Endodermal cell (in vitro differentiated cells): ENCODE data around the gene CORO7. TPM values are rescaled to one million over a fixed set of nuclear protein-coding genes. Genes with fewer than 3 reads are reported as not detected.

Experiments used
- DNase-seq: peaks from one replicate; pipeline ENCODE4 v3.0.0-alpha.2; 2017
- H3K27ac ChIP-seq: 2 replicates; pipeline ENCODE4 v1.5.1; 2013; ENCODE audit warnings: mild to moderate bottlenecking, low read depth, low read length, moderate library complexity
- H3K27me3 ChIP-seq: 2 replicates; pipeline ENCODE4 v1.6.1; 2013; ENCODE audit warnings: mild to moderate bottlenecking, low read length, moderate library complexity; ENCODE audit not compliant: insufficient read depth, control insufficient read depth, poor library complexity, severe bottlenecking
- H3K36me3 ChIP-seq: 2 replicates; pipeline ENCODE4 v1.7.0; 2013; ENCODE audit warnings: mild to moderate bottlenecking, low read length, moderate library complexity; ENCODE audit not compliant: control insufficient read depth, insufficient read depth
- H3K4me1 ChIP-seq: one replicate; pipeline ENCODE4 v1.7.0; 2013; ENCODE audit warnings: low read length; ENCODE audit not compliant: control insufficient read depth, insufficient read depth
- H3K4me3 ChIP-seq: 2 replicates; pipeline ENCODE4 v1.5.1; 2013; ENCODE audit warnings: mild to moderate bottlenecking, low read length, moderate library complexity
- H3K9ac ChIP-seq: 2 replicates; pipeline ENCODE4 v1.6.1; 2013; ENCODE audit warnings: mild to moderate bottlenecking, low read length, moderate library complexity; ENCODE audit not compliant: poor library complexity, severe bottlenecking; ENCODE audit errors: extremely low read depth
- H3K9me3 ChIP-seq: 2 replicates; pipeline ENCODE4 v1.6.1; 2013; ENCODE audit warnings: mild to moderate bottlenecking, low read length, moderate library complexity; ENCODE audit not compliant: control insufficient read depth
- H3K27ac Mint-ChIP-seq: 2 replicates; pipeline ENCODE4 v1.8.0; 2020; ENCODE audit warnings: mixed read lengths
- H3K27me3 Mint-ChIP-seq: 2 replicates; pipeline ENCODE4 v1.8.0; 2021; ENCODE audit warnings: mild to moderate bottlenecking, mixed read lengths; ENCODE audit not compliant: insufficient read depth
- H3K36me3 Mint-ChIP-seq: 2 replicates; pipeline ENCODE4 v1.8.0; 2020; ENCODE audit warnings: low read depth, mixed read lengths
- H3K4me1 Mint-ChIP-seq: 2 replicates; pipeline ENCODE4 v1.8.0; 2020; ENCODE audit warnings: mixed read lengths
- H3K4me3 Mint-ChIP-seq: 2 replicates; pipeline ENCODE4 v1.8.0; 2020; ENCODE audit warnings: mild to moderate bottlenecking, moderate library complexity, mixed read lengths
- H3K9me3 Mint-ChIP-seq: 2 replicates; pipeline ENCODE4 v1.8.0; 2020; ENCODE audit warnings: mild to moderate bottlenecking, mixed read lengths
- CTCF ChIP-seq: fragments of 200-600 bp; sonication (generic); conservative IDR thresholded peaks from 2 replicates; pipeline ENCODE4 v1.5.0; 2021; ENCODE audit warnings: antibody characterized with exemption, mild to moderate bottlenecking
- WGBS, 2 experiments: methylation state at CpG; one replicate each; pipeline versions ENCODE4 v1.1.5 to v1.1.7; 2013; ENCODE audit warnings: missing lambda C conversion rate in 2 of 2, mixed read lengths in 1 of 2; ENCODE audit not compliant: insufficient coverage in 1 of 2, insufficient read length in 1 of 2; 5-methylcytosine and 5-hydroxymethylcytosine counted together
- total RNA-seq, 2 donors: library from RNA; stranded (reverse); fragmentation: NEBNext Ultra II Directional in 1 of 2; extraction: Animal tissue kit (Norgen Biotek cat#: 25700) in 1 of 2; gene quantifications; 2 replicates in 1 of 2; 3 replicates in 1 of 2; pipeline ENCODE4 v1.2.1, GENCODE V29; 2021

CORO7 gene
- total RNA-seq, 2 donors from 2014 or later = 32.5 to 37.5 TPM

GRCh38 chr16:4387781-4388180, 28.6 kb downstream of the CORO7 start:
- Mint-ChIP-seq H3K4me1 (peaks cover 7% of the 10 kb centered on the region), H3K27me3 (no peaks in the 10 kb centered on the region), H3K36me3 (no peaks in the 10 kb centered on the region), H3K27ac (no peak overlapping the region), H3K4me3 (no peak overlapping the region), H3K9me3 (no peaks in the 10 kb centered on the region)
- H3K27ac ChIP-seq = no peak overlapping the region
- no peaks in the 10 kb centered on the region for H3K9me3 ChIP-seq
- DNase-seq = peak; percentile 45
- H3K27me3 ChIP-seq = no peaks in the 10 kb centered on the region
- H3K4me3 ChIP-seq = no peak overlapping the region
- H3K4me1 ChIP-seq = no peaks in the 10 kb centered on the region
- WGBS, 2 experiments = 92 to 94% methylated on average over 11 to 20 of the region's 20 CpGs
- no peak overlapping the region for H3K9ac ChIP-seq
- H3K36me3 ChIP-seq = no peaks in the 10 kb centered on the region
- no peak for TF ChIP-seq CTCF

GRCh38 chr16:4386951-4387565, 29.3 kb downstream of the CORO7 start:
- WGBS, 2 experiments = 71 to 94% methylated on average over 3 to 8 of the region's 10 CpGs
- Mint-ChIP-seq H3K36me3 (no peaks in the 10 kb centered on the region), H3K27me3 (no peaks in the 10 kb centered on the region), H3K4me3 (no peak overlapping the region), H3K27ac (no peak overlapping the region), H3K9me3 (no peaks in the 10 kb centered on the region), H3K4me1 (peaks cover 6% of the 10 kb centered on the region)
- Histone ChIP-seq H3K36me3 (no peaks in the 10 kb centered on the region), H3K9ac (no peak overlapping the region), H3K4me3 (no peak overlapping the region), H3K27me3 (no peaks in the 10 kb centered on the region), H3K4me1 (no peaks in the 10 kb centered on the region), H3K27ac (no peak overlapping the region), H3K9me3 (no peaks in the 10 kb centered on the region)
- no peak for TF ChIP-seq CTCF
- DNase-seq = peak; percentile 33

- no peaks in the 10 kb centered on the region for H3K27me3 Mint-ChIP-seq
- no peak overlapping the region for H3K9ac ChIP-seq
- 68 to 92% methylated on average over 3 to 8 of the region's 8 CpGs for WGBS, 2 experiments
These were observed 30.0 kb downstream of the CORO7 start for GRCh38 chr16:4386451-4386805.

More at GRCh38 chr16:4386451-4386805, 30.0 kb downstream of the CORO7 start:
- Histone ChIP-seq H3K4me1 (no peaks in the 10 kb centered on the region), H3K9me3 (no peaks in the 10 kb centered on the region), H3K27ac (no peak overlapping the region), H3K4me3 (no peak overlapping the region), H3K36me3 (no peaks in the 10 kb centered on the region), H3K27me3 (no peaks in the 10 kb centered on the region)
- H3K36me3 Mint-ChIP-seq = no peaks in the 10 kb centered on the region
- H3K4me3 Mint-ChIP-seq = no peak overlapping the region
- no peak overlapping the region for H3K27ac Mint-ChIP-seq
- no peaks in the 10 kb centered on the region for H3K9me3 Mint-ChIP-seq
- peaks cover 6% of the 10 kb centered on the region for H3K4me1 Mint-ChIP-seq
- no peak for TF ChIP-seq CTCF
- peak; percentile 46 for DNase-seq
